Nephron (organoid): ENCODE data around the gene MANBA.
A peak's percentile ranks its signal among the peaks of the same experiment; 100 is the strongest.

Experiments
- H3K27ac Mint-ChIP-seq, 3 experiments: 2 replicates each; pipeline ENCODE4 v1.8.0; 2020; ENCODE audit warnings: mixed read lengths in 3 of 3, mild to moderate bottlenecking in 2 of 3, moderate library complexity in 1 of 3
- H3K27me3 Mint-ChIP-seq: 2 replicates; pipeline ENCODE4 v1.8.0; 2021; ENCODE audit warnings: low read depth, mild to moderate bottlenecking, moderate library complexity, mixed read lengths
- H3K36me3 Mint-ChIP-seq: 2 replicates; pipeline ENCODE4 v1.8.0; 2020; ENCODE audit warnings: low read depth, mixed read lengths
- H3K4me1 Mint-ChIP-seq: 2 replicates; pipeline ENCODE4 v1.8.0; 2020; ENCODE audit warnings: mixed read lengths
- H3K4me3 Mint-ChIP-seq, 3 experiments: 2 replicates each; pipeline ENCODE4 v1.8.0; 2020; ENCODE audit warnings: mild to moderate bottlenecking in 3 of 3, mixed read lengths in 3 of 3, moderate library complexity in 2 of 3
- H3K9me3 Mint-ChIP-seq: 2 replicates; pipeline ENCODE4 v1.8.0; 2020; ENCODE audit warnings: mixed read lengths
- TF ChIP-seq, protein P1 (sequence below), 3 experiments: fragments of 200-600 bp; sonication (generic); IDR thresholded peaks; one replicate each; pipeline ENCODE4 v1.5.0; 2021; ENCODE audit warnings: antibody characterized with exemption in 3 of 3; ENCODE audit not compliant: unreplicated experiment in 3 of 3

The MANBA gene

DNA sequence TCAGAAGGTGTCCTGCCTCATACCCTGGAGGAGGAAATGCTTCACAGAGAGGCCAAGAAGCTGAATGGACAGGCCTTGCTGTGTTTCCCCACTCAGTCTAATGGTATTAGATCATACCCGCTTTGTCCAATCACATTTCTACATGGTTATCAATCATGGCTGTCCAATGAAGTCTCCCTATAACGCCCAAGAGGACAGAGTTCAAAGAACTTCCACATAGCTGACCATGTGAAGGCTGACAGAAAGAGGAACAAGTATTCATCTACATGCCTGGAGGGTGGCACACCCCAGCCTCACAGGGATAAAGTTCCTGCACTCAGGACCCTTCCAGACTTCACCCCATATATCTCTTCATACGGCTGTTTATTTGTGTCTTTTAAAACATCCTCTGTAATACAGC, 123.4 kb downstream of the MANBA start:
- Mint-ChIP-seq H3K9me3 (no peaks in the 10 kb centered on the region), H3K27ac (no peak overlapping the region), H3K4me1 (no peaks in the 10 kb centered on the region), H3K27me3 (no peaks in the 10 kb centered on the region), H3K4me3 (no peak overlapping the region), H3K36me3 (peaks cover 21% of the 10 kb centered on the region)
- TF ChIP-seq, protein P1, sequence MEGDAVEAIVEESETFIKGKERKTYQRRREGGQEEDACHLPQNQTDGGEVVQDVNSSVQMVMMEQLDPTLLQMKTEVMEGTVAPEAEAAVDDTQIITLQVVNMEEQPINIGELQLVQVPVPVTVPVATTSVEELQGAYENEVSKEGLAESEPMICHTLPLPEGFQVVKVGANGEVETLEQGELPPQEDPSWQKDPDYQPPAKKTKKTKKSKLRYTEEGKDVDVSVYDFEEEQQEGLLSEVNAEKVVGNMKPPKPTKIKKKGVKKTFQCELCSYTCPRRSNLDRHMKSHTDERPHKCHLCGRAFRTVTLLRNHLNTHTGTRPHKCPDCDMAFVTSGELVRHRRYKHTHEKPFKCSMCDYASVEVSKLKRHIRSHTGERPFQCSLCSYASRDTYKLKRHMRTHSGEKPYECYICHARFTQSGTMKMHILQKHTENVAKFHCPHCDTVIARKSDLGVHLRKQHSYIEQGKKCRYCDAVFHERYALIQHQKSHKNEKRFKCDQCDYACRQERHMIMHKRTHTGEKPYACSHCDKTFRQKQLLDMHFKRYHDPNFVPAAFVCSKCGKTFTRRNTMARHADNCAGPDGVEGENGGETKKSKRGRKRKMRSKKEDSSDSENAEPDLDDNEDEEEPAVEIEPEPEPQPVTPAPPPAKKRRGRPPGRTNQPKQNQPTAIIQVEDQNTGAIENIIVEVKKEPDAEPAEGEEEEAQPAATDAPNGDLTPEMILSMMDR (IDR thresholded peaks at IDR 0.05; ENCODE audit: unreplicated experiment in 3 of 3), result no peak

DNA sequence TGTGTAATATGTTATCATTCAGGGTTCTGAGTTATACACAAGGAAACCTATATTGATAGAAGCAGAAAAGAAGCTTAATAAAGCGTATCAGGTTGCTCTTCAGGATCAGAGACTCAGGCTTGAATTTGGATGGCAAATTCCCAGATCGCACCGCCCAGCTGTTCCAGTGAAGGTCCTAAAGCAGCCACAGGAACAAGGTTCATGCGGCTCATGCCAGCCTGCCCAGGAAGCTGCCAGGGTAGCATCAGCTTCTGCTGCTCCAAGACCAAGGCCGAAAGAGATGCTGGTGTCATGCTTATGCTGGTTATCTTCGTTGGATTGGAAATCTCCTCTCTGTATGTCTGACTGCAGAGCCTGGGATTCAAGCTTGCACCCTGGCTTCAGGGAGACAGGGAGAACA, 127.7 kb downstream of the MANBA start:
- Mint-ChIP-seq H3K4me3 (no peak overlapping the region), H3K36me3 (peaks cover 17% of the 10 kb centered on the region), H3K27me3 (no peaks in the 10 kb centered on the region), H3K9me3 (no peaks in the 10 kb centered on the region), H3K4me1 (peaks cover 19% of the 10 kb centered on the region), H3K27ac (no peak overlapping the region)
- TF ChIP-seq, protein P1 (IDR thresholded peaks at IDR 0.05; ENCODE audit: unreplicated experiment in 3 of 3), result no peak

DNA sequence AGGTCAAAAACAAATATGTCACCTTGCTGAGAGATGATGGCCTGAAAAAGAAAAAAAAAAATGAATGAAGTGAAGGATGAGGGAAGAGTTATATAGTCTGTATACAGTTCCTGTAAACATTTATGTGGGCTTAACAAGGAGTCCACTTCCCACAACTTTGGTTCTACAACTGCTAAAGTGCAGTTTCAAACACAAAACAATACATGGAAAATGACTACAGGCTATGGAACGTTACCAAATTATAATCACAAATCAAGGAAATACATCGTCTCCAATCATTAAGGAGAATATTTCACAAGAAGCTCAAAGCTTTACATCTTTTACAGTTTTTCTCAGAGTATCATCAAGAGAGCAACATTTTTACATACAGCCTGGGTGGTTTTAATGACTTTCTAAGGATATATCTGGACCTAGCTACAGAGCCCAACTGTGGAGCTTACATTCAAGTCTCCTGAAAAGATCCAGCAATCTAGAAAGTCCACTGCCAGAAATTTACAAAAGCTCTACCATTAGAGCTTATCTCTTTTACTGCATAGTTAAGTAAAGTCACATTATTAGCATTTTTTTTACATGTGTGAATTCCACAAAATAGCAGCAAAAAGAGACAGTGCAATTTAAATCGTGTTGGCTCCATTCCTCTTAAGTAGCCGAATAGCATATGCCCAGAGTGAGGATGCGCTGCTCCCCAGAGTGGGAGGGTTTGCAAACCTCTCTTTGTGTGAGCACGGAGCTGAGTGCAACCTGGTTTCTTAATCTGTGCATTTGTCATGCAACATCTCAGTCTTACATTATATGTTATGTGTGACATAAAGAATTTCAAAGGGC, 128.3 kb downstream of the MANBA start:
- no peak overlapping the region for H3K4me3 Mint-ChIP-seq
- H3K9me3 Mint-ChIP-seq, result no peaks in the 10 kb centered on the region
- peaks cover 13% of the 10 kb centered on the region for H3K36me3 Mint-ChIP-seq
- TF ChIP-seq, protein P1 (IDR thresholded peaks at IDR 0.05; ENCODE audit: unreplicated experiment in 3 of 3), result no peak
- H3K4me1 Mint-ChIP-seq, result peaks cover 24% of the 10 kb centered on the region
- no peaks in the 10 kb centered on the region for H3K27me3 Mint-ChIP-seq
- no peak overlapping the region for H3K27ac Mint-ChIP-seq

DNA sequence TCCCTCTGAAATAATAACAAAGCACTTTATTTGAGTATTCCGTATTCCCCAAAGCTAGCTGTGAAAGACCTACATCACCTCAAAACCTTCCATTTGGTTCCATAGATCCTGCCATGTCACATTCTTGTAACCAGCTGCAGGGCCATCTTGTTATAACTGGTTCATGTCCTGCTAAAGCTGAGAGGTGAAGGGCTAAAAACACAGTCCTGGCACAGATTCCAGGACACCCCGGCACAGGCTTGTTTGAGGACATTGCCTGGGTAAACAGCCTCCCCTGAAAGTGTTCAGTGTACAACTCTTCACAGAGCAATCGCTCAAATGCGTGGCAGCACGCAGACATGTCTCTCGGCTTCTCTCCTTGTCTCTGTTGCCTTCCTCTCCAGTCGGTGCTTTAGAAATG, 129.2 kb downstream of the MANBA start:
- H3K4me1 Mint-ChIP-seq, result peaks cover 24% of the 10 kb centered on the region
- no peaks in the 10 kb centered on the region for H3K9me3 Mint-ChIP-seq
- H3K36me3 Mint-ChIP-seq, result peaks cover 9% of the 10 kb centered on the region
- no peak overlapping the region for H3K4me3 Mint-ChIP-seq
- no peak overlapping the region for H3K27ac Mint-ChIP-seq
- no peaks in the 10 kb centered on the region for H3K27me3 Mint-ChIP-seq
- TF ChIP-seq, protein P1 (IDR thresholded peaks at IDR 0.05; ENCODE audit: unreplicated experiment in 3 of 3), result no peak

DNA sequence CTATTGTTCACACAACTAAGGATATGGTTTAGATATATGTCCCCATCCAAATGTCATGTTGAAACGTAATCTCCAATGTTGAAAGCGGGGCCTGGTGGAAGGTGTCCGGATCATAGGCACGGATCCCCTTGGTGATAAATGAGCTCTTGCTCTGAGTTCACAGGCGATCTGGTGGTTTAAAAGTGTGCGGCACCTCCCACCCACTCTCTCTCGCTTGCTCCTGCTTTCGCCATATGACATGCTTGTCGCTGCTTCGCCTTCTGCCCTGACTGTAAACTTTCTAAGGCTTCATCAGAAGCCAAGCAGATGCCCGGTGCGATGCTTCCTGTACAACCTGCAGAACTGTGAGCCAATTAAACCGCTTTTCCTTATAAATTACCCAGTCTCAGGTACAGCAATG, 131.1 kb downstream of the MANBA start:
- H3K27me3 Mint-ChIP-seq, result no peaks in the 10 kb centered on the region

More for the DNA sequence above, 131.1 kb downstream of the MANBA start:
- Mint-ChIP-seq H3K27ac (peak overlapping the region; percentile 33 to 80 (median 44)), H3K4me1 (peaks cover 24% of the 10 kb centered on the region), H3K36me3 (peaks cover 4% of the 10 kb centered on the region), H3K9me3 (no peaks in the 10 kb centered on the region), H3K4me3 (peak overlapping the region in 1 of 3 experiments; percentile 2)
- TF ChIP-seq, protein P1 (IDR thresholded peaks at IDR 0.05; ENCODE audit: unreplicated experiment in 3 of 3), result no peak
